Measurements from ENCODE around the gene NFAM1. TPM values are rescaled to one million over a fixed set of nuclear protein-coding genes. Genes with fewer than 3 reads are reported as not detected.

The NFAM1 gene
- polyA plus RNA-seq, 1 of the 3 experiments (the other 2 are of a cell fraction), result 0.02 TPM

DNA sequence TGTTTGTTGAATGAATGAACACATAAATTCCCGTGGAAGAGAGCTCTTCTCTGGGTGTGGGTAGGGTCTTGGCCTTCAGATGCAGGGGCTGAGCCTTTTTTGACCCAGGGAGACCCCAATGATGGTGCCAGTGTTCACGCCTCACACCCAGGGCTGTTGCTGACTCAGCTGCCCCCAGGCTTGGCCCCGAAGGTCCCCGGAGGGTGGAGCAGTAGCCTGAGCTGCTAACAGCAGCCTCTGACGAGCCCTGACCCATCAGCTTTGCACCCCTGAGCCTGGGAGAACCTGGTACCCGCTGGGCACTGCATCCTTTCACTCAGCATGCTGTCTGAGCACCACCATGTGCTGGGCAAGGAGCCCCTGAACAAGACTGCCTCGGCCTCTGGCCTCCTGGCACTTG is 23.9 kb downstream of the NFAM1 start:
- H4K20me1 ChIP-seq (ENCODE audit: insufficient read depth), result no peaks in the 10 kb centered on the region
- ChIA-PET POLR2A (no interaction called here), CTCF (no interaction called here)
- no peak overlapping the region for H3K9ac ChIP-seq
- no peaks in the 10 kb centered on the region for H3K9me3 ChIP-seq
- no peak overlapping the region for H2AFZ ChIP-seq (ENCODE audit: low read depth)
- WGBS (ENCODE audit: low lambda C conversion rate), result 14% methylated on average over 1 of the region's 7 CpGs
- no peak overlapping the region for H3K27ac ChIP-seq (ENCODE audit: low read depth in 2 of 2, low read length in 1 of 2)
- H3K36me3 ChIP-seq (replicated peaks in 1 of 2; ENCODE audit: control insufficient read depth in 1 of 2, insufficient read depth in 2 of 2, low read length in 1 of 2), result no peaks in the 10 kb centered on the region
- no peak for TF ChIP-seq EZH2phosphoT487 (IDR thresholded peaks at IDR 0.05; ENCODE audit: borderline replicate concordance, low read depth)
- no peak for TF ChIP-seq FOXJ3 (CRISPR knock-in tag; IDR thresholded peaks at IDR 0.05)
- no peak for TF ChIP-seq RAD21 (IDR thresholded peaks at IDR 0.05; ENCODE audit: low read length)
- TF ChIP-seq CHD2 (IDR thresholded peaks at IDR 0.05; ENCODE audit: low read length, partially characterized antibody), result no peak
- no peak for TF ChIP-seq TEAD4 (IDR thresholded peaks at IDR 0.05; ENCODE audit: borderline replicate concordance, insufficient read depth)
- TF ChIP-seq, protein P1, sequence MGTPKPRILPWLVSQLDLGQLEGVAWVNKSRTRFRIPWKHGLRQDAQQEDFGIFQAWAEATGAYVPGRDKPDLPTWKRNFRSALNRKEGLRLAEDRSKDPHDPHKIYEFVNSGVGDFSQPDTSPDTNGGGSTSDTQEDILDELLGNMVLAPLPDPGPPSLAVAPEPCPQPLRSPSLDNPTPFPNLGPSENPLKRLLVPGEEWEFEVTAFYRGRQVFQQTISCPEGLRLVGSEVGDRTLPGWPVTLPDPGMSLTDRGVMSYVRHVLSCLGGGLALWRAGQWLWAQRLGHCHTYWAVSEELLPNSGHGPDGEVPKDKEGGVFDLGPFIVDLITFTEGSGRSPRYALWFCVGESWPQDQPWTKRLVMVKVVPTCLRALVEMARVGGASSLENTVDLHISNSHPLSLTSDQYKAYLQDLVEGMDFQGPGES (IDR thresholded peaks at IDR 0.05; ENCODE audit: low read depth, low read length), result no peak
- no peak for TF ChIP-seq FOXM1 (IDR thresholded peaks at IDR 0.05; ENCODE audit: low read depth)
- TF ChIP-seq, protein P2, sequence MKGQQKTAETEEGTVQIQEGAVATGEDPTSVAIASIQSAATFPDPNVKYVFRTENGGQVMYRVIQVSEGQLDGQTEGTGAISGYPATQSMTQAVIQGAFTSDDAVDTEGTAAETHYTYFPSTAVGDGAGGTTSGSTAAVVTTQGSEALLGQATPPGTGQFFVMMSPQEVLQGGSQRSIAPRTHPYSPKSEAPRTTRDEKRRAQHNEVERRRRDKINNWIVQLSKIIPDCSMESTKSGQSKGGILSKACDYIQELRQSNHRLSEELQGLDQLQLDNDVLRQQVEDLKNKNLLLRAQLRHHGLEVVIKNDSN (IDR thresholded peaks at IDR 0.05; ENCODE audit: borderline replicate concordance, low read depth), result no peak
- TF ChIP-seq, protein P3, sequence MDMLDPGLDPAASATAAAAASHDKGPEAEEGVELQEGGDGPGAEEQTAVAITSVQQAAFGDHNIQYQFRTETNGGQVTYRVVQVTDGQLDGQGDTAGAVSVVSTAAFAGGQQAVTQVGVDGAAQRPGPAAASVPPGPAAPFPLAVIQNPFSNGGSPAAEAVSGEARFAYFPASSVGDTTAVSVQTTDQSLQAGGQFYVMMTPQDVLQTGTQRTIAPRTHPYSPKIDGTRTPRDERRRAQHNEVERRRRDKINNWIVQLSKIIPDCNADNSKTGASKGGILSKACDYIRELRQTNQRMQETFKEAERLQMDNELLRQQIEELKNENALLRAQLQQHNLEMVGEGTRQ (IDR thresholded peaks at IDR 0.05; ENCODE audit: borderline replicate concordance, low read depth, low read length), result no peak
- TF ChIP-seq GABPA (IDR thresholded peaks at IDR 0.05; ENCODE audit: low read depth), result no peak
- TF ChIP-seq, protein P4, sequence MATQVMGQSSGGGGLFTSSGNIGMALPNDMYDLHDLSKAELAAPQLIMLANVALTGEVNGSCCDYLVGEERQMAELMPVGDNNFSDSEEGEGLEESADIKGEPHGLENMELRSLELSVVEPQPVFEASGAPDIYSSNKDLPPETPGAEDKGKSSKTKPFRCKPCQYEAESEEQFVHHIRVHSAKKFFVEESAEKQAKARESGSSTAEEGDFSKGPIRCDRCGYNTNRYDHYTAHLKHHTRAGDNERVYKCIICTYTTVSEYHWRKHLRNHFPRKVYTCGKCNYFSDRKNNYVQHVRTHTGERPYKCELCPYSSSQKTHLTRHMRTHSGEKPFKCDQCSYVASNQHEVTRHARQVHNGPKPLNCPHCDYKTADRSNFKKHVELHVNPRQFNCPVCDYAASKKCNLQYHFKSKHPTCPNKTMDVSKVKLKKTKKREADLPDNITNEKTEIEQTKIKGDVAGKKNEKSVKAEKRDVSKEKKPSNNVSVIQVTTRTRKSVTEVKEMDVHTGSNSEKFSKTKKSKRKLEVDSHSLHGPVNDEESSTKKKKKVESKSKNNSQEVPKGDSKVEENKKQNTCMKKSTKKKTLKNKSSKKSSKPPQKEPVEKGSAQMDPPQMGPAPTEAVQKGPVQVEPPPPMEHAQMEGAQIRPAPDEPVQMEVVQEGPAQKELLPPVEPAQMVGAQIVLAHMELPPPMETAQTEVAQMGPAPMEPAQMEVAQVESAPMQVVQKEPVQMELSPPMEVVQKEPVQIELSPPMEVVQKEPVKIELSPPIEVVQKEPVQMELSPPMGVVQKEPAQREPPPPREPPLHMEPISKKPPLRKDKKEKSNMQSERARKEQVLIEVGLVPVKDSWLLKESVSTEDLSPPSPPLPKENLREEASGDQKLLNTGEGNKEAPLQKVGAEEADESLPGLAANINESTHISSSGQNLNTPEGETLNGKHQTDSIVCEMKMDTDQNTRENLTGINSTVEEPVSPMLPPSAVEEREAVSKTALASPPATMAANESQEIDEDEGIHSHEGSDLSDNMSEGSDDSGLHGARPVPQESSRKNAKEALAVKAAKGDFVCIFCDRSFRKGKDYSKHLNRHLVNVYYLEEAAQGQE (IDR thresholded peaks at IDR 0.05; ENCODE audit: low read depth, low read length), result no peak
- no peak for TF ChIP-seq POLR2AphosphoS5 (IDR thresholded peaks at IDR 0.05; ENCODE audit: low read depth, low read length)
- no peak for TF ChIP-seq RXRA (IDR thresholded peaks at IDR 0.05; ENCODE audit: borderline replicate concordance, low read depth)
- no peaks in the 10 kb centered on the region for H3K9me2 ChIP-seq
- no peaks in the 10 kb centered on the region; a peak in 1 of 4 replicates for H3K4me1 ChIP-seq (ENCODE audit: control insufficient read depth in 1 of 2, insufficient read depth in 2 of 2, low read depth in 1 of 2, low read length in 1 of 2)
- DNase-seq, result no peak
- H3K27me3 ChIP-seq (ENCODE audit: insufficient read depth), result no peaks in the 10 kb centered on the region
- no peaks in the 10 kb centered on the region for H3K79me2 ChIP-seq (ENCODE audit: insufficient read depth)
- H3K4me3 ChIP-seq (ENCODE audit: low read depth in 2 of 2, low read length in 1 of 2), result no peak overlapping the region
- H3F3A ChIP-seq (replicated peaks; ENCODE audit: insufficient read depth), result no peaks in the 10 kb centered on the region
- no peak overlapping the region for H3K4me2 ChIP-seq

Measured in SK-N-SH (cell line).